ENCODE data around the gene RGS19.

The RGS19 gene

DNA sequence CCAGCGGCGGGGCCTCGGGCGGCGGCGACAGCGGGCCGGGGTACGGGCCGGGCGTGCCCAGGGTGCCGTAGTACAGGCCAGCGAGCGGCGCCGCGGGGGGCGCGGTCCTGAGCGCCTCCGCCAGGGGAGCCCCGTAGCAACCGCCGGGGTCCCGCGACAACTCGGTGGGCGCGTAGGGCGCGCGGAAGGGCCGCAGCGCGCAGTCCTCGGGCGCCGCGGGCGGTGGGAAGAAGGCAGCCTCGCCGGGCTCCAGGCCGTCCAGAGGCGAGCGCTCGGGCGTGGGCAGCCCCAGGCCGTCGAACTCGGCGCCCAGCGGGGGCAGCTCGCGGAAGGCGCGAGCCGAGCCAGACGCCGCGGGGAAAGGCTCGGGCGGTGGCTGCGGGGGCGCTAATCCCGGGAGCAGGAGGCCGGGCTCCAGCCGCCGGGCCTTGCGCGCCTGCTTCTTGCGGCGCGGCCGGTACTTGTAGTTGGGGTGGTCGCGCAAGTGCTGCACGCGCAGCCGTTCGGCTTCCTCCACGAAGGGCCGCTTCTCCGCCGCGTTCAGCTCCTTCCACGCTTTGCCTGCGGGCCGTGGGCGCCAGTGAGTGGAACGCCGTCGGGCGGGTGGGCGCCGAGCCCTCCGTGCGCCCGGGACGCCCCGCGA, 30.8 kb downstream of the RGS19 start:
- no peak for DNase-seq (ENCODE audit: low read depth)

DNA sequence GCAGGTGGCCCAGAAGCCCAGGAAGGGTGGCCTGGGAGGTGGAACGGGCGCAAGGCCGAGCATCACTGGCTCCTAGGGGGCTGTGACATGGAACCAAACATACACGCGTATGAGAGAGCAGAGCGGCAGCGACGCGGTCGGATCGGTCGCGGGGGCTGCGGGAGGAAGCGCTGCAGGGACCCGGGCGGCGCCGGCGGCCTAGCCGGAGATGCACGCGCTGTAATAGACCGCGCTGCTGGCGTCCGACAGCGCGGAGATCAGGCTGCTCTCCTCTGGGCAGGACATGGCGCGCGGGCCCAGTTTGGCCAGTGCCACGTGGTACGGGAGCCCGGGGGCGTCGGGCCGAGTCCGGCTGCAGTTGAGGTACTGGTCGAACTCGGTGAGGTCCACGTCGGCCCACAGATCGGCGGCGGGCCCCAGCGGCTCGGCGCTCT, 31.3 kb downstream of the RGS19 start:
- no peak for DNase-seq (ENCODE audit: low read depth)

DNA sequence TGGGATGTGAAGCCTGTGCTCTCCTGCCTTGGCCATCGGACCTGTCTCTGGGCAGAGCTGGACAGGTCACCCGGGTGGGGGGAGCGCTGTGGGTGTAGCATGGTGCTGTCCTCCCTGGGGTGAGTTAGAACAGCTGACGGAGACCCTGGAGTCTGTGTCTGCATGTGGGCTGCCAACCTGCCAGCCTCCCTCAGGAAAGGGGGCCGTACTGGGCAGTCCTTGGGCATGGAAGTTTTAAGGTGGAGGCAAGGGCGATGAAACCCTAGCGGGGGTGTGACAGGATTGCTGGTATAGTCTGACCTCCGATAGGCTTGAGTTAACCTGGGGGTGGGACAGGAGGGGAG, 32.3 kb downstream of the RGS19 start:
- no peak for DNase-seq (ENCODE audit: low read depth)

DNA sequence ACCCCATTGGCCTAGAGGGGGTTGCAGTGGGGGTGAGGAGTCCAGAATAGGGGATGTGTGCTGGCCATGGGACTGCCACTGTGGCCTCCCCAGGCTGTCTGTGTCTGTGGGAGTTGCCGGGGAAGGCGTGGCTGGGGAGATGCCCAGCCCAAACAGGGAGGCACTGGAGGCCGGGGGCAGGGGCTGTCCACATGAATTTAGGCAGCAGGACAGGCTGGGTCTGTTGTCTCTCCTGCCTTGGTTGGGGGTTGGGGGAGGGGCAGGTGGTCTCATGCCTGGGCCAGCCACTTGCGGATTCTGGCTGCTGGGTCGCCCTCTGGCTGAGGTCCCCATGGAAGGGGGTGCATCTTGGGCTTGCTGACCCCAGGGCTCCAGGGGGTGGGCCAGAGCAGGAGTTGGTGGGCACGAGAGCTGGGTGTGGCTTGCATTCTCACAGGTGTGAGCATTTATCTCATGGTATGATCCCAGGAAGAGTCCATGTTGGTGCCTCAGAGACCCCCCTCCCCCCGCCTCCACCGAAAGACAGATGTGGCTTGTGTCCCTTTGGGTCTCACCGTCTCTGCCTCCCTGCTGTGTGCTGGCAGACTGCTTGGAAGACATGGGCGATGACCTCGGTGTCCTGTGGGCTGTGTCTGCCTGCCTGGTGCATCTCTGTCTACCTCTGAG, 33.8 kb downstream of the RGS19 start:
- DNase-seq (ENCODE audit: low read depth), result no peak

DNA sequence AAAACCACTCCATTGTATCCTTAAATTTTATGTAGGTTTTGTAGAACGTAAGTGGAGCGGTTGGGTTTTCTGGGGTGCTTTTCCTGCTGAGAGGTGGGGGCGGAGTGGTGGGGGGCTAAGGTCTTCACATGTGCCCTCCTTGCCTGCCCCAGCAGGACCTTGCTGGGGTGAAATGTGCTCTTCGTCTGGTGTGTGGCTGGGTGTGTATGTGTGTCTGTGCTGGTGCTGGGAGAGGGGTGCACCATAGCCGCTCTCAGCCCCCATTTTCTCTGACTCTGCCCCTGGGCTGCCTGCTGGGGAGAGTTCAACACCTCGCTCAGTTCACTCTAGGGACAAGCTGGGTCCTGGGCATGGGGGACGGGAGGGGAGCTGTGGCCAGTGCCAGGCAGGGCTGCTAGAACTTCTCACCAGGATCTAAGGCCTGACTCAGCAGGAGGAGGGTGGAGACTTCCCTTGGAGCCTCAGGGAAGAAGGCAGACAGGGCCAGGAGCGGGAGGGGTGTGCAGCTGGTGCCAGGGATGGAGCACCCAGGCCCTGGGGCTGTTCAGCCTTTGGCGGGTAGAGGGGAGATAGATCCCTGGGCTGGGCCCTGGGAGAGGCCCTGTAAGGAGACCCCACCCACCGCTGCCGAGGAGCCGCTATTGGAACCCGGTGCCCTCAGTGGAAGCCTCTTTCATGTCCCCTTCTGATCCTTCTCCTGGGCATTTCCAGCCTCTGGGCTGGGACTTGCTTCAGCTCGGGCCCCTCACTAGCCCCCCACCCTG, 34.7 kb downstream of the RGS19 start:
- DNase-seq (ENCODE audit: low read depth), result no peak

DNA sequence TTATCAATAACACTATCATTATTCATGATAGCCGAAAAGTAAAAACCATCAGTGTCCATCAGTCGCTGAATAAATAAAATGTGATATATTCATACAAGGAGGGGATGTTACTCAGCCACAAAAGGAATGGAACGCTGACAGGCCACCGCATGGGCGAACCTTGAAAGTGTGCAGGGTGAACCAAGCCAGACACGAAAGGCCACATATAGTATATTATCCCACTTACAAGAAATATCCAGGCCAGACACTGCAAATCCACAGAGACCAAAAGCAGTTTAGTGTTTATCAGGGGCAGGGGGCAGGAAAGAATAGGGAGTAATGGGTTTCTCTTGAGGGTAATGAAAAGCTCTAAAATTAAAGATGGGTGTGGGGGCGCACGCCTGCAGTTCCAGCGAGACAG, 35.5 kb downstream of the RGS19 start:
- no peak for DNase-seq (ENCODE audit: low read depth)

DNA sequence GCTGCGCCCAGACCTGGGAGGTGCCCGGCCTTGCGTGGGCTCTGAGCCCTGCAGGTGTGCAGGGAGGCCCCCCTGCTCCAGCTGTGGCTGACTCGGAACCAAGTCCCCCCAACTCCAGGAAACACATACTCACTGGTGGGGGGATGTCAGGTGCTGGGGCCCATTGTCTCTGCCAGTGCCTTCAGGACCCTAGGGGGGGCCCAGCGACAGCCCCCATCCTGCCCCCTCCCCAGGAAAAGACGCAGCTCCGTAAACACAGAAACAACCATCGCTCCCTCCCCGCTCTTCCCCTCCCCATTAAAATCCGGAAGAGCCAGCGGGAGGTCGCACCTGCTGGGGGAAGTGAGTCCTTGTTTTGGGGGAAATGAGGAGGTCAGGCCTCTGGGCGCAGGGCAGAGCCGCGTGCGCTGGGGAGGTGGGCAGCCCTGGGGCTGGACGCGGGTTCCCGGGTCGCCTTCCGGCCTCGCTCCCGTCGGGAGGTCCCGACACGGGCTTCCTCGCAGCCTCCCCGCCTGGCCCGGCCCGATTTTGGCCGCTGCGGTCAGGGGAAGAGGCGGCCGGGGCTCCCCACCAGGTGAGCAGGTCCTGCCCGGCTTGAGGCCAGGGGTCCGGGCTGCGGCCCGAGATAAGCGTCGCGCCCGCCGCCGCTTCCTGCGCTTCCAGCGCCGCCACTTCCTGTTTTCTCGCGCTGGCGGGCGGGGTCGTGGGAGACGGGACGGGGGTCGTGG, 37.1 kb downstream of the RGS19 start:
- DNase-seq (ENCODE audit: low read depth), result no peak

DNA sequence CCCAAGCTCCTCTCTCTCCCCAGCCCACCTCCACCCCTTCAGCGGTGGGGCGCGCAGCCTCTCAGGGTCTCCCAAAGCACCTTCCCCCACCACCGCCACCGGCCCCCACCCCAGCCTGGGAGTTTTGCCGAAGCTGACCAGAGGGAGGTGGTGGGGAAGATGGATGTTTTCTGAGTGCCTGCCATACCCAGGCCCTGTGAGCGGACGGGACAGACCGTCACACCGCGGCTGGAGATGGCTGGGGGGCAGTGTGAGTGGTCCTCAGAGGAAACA, 37.6 kb downstream of the RGS19 start:
- DNase-seq (ENCODE audit: low read depth), result no peak

DNA sequence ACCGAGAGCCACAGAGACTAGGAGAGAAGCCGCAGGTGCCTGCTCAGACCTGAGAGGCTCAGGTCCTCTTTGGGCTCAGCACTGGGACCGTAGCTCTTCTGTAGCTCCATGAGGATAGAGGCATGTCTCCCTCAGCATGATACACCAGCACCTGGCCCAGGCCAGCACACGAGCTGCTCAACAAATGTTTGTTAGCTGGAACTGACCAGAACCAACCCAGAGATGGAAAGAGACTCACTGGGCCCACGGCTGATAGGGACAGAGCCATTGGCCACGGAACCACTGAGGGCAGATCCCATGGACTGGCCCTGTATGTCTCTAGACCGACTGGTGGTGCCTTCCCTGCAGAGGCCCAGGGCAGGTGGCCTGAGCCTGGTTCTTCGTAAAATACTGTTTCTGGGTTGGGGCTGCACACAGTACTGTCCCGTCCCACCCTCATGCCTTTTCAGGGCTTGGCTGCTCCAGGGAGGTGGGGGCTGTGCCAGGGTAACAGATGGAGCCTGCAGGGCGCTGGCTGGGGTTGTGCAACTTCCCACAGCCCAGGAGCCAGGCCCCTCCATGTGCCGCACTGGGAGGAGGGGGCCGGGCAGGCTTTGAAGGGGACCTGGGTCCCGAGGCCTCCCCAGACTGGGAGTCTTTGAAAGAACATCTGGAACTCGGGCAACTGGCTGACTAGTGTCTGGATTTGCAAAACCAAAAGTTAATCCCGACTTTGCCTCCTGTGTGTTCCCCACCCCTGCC, 38.1 kb downstream of the RGS19 start:
- DNase-seq (ENCODE audit: low read depth), result no peak

DNA sequence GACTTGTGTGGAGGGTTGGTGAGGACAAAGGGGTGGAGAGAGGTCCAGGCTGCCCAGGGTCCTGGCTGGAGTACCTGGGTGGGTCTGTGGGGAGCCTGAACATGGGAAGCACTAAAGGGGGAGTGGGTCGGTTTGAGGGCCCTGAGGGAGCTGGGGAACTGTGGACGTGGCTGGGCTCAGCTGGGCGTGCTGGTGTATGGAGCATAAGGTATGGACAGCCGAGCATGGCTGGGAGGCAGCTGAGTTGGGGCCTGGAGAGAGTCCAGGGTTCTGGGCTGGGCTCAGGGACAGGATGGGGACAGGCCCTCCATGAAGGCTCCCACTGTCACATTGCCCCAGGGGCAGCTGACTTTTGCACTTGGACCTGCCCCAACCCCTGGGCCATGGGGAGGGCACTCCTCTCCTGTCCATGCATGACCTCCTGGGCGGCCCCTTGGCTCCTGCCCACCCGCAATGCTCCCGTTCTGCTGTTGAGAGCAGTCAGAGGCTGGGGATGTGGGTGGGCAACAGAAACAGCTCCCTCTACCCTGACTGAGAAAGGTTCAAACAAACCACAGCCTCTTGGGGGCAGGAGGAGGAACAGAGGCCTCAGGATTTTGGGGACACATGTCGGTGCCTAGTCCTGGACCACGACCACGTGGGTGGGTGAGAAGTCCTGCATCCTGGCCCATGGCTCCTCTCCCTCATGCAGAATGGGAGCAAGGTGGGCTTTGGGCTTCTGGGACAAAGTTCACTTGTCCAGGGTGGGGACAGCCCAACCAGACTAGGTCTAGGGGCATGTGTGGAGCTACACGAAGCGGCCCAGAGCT, 38.9 kb downstream of the RGS19 start:
- no peak for DNase-seq (ENCODE audit: low read depth)

DNA sequence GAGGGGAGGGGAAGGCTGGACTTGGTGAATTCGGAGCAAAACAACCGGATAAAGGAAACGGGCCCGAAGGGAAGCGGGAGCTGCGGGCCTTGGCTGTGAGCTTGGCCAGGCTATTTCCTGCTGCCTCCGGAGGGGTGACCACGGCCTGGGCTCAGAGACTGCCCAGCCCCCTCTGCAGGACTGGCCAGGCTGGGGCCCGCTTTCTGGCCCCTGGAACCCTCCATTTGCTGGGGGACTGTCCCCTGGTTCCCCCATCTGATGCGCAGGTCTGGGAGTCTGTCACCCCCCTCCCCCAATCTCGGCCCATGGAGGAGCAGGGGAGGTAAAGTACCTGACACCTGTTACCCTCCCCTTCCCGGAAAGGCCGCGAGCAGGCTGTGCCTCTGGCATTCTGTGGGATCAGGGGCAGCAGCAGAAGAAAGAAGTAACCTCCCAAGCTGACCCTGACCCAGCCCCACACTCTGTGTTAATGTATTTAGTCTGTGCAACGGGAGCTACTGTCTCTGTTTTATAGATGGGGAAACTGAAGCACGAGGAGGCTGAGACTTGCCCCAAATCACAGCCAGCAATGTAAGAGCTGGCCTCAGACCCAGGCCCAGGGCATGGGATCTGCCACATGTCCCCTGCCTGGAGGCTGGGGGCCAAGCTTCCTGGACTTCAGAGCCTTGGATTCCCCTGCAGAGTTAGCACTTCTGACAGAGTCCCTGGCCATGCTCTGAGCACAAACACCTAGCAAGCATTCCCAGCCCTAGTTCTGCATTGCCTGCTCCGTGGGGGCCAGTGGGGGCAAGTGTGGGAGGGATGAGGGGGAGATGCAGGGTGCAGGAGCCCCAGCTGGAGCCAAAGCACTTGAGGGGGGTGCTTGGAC, 39.8 kb downstream of the RGS19 start:
- DNase-seq (ENCODE audit: low read depth), result no peak

DNA sequence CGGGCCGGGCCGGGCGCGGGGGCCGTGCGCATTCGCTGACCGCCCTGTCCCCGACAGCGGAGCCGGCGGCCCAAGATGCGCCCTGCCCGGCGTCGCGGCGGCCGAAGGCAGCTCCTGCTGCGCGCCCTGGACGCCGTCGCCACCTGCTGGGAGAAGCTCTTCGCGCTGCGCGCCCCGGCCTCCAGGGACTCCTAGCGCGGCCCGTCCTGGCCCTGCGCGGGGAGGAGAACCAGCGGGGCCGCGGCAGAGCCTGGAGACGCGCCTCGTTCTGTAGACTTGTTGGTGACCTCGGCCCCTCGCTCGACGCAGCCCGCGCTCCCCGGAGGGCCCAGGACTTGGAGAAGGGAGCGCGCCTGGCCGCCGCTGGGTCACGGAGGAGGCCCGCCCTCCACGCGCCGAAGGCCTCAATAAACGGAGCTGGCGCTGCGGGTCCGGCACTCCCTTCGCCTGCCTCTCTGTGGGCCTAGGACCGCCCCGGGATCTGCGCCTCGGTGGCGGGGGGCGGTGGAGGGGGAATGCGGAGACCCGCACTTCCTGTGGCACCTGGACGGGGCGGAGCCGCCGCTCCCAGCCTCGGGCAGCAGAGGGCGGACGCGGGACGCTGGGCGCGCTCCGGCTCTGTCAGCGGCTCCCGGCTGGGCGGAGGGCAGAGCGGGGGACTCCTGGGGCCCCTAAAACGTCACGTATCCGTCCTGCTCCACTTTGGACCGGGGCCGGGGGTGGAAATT, 40.6 kb downstream of the RGS19 start:
- peak; percentile 65 for DNase-seq (ENCODE audit: low read depth)

DNA sequence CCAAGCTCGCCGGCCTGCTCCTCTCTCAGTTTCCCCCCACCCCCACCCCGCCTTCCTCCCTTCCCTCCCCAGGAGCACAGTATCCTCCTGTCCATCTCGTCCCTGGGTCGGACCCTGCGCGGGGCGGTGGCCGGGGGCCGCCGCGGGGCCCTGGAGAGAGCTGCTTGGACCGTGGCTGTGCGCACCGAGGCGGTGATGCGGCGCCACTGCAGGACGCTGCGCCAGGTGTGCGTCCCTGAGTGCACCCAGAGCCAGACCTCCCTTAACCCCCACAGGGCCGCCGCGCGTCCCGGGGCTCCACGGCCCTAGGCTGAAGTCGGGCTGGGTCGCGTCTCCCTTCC, 41.1 kb downstream of the RGS19 start:
- no peak for DNase-seq (ENCODE audit: low read depth)

DNA sequence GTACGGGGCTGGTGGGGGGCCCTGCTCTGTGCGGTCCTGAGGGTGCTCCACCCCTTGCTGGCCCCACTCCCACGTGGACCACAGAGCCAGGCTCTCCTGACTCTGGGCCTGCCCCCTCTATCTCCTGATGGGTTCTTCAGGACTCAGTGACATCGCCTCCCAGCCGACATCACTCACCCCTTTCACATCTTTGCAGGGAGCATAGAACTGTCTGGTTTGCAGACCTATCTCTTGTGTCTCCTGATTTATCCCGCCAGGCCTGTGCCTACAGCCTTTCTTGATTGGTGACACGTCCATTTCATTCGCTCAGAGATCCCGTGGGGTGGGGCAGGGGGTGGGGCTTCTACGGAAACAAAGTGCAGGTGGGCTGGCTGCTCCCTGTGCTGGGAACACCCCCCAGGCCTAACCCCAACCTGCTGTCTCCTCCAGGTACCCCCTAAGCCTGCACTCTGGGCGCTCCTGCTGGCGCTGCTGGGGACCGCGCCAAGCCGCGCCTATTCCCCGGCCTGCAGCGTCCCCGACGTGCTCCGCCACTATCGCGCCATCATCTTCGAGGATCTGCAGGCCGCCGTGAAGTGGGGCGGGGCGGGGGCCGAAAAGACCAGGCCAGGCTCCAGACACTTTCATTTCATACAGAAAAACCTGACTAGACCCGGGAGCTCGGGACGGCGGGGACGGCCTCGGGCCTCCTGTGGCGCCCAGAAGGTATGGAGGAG, 41.7 kb downstream of the RGS19 start:
- DNase-seq (ENCODE audit: low read depth), result no peak

DNA sequence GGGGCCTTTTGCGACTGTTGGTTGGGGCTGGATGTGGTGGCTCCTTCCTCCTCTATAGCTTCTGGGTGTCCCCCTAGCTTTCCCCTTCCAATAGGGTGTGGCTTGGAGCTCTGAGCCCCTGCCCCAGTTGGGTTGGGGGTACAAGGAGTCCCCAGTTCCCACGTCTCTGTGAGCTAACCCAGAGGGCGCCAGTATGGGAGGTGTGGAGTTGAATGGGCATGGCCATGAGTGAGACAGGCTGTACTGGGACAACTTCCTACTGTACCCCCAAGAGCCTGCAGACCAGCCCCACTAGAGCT, 42.2 kb downstream of the RGS19 start:
- DNase-seq (ENCODE audit: low read depth), result no peak

DNA sequence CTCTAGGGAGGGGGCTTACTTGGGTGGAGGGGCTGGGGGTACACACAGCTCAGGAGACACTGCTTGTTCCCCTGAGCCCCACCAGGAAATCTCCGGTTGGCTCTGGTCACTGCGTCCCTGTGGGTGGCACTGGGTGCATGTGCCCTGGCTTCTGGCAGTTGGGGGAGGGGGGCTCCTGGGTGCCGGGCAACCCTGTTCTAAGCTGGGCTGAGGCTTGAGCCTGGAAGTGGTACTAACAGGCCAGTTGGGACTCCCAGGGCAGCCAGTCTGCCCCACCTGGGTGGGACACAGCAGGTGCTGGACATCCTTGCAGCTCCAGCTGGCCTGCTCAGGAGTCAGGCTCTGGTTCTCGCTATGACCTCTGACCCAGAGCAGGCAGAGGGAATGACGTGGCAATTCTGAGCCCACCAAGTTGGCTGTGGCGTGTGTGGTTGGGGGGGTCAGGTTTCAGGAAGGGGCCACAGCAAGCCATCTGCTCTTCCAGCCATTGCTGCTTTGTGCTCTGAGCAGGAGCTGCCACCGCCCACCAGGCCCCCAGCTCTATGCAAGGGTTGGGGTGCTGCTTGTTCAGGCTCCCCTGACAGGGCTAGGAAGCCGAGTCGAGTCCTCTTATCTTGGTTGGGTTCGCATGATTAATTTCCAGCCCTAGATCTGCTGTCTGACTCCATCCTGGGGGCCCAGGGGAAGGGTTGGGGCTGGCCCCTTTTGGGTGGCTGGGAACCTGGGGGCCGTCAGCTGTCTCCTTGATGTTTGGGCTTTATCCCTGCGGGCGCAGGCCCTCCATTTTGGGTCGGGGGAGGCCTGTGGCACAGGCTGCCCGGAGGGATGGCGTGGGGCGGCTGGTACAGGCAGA, 42.7 kb downstream of the RGS19 start:
- no peak for DNase-seq (ENCODE audit: low read depth)

DNA sequence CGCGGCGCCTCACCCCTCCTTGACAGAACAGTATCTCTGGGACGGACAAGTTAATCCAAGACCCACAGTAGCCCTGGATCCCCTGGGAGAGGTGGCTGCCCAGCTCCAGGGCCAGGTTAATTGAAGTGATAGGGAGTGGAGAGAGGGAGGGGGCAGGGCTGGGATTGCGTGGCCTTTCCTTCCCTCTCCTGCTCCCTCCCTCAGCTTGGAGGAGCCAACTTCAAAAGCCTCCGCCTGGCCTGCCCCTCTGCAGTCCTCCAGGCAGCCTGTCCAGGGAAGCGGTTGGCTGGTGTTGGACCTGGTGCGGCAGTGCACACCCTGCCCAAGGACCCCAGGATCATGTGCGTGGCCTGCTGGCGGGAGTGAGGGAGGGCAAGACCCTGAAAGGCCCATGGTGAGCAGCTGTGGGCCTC, 43.4 kb downstream of the RGS19 start, which contains the start of gene C20orf204:
C20orf204 (plus strand) TSS at position 250 of the 413 bp plus-strand sequence; CDS start at position 392, 142 bp downstream.
- DNase-seq (ENCODE audit: low read depth), result no peak

Measured in stimulated activated CD8-positive, alpha-beta memory T cell treated with anti-CD3 and anti-CD28 coated beads, Interleukin-12 subunit alpha, Interleukin-12 subunit beta, amount 100 ng/mL, for 4 hours (primary cell).